ENCODE results near the gene TMEM221. TPM values are rescaled to one million over a fixed set of nuclear protein-coding genes. Genes with fewer than 3 reads are reported as not detected.

Gene TMEM221
- total and polyA plus RNA-seq, 9 of the 15 experiments (the other 6 are each of a cell fraction or from before 2014, with no cell fraction given): 0.06 to 0.35 TPM; not detected in 7

DNA sequence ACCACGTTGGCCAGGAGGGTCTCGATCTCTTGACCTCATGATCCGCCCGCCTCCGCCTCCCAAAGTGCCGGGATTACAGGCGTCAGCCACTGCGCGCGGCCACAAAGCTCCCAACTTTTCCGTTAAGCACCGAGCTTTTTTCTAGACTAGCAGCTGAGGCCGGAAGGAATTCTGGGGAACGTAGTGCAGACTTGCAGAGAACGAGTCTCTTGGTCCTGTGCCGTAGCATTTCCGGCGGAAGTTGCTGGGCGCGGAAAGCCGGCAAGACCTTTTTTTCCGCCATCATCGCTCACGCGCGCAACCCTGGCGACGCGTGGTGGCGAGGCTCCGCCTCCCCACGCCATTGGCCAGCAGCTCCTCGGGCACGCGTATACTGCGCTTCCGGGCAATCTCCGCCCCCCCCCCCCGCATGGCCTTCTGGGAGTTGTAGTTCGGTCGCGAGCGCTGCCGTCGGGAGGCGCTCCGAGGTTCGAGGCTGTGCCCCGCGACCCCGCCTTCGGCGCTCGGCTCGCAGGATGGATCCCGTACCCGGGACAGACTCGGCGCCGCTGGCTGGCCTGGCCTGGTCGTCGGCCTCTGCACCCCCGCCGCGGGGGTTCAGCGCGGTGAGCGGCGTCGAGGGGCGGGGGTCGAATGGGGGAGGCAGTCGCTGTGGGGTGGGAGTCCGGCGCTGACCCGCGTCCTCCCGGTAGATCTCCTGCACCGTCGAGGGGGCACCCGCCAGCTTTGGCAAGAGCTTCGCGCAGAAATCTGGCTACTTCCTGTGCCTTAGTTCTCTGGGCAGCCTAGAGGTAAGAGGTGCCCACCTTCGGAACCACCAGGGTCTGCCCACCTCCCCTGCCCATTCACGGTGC is 28.6 kb downstream of the TMEM221 start, which contains the start of gene MVB12A (continued):
- TF ChIP-seq TEAD2 (tag; IDR thresholded peaks at IDR 0.05) (no peak), EHMT2 (IDR thresholded peaks at IDR 0.05) (no peak), SMARCA4 (IDR thresholded peaks at IDR 0.05) (no peak), ZNF668 (CRISPR knock-in tag; IDR thresholded peaks at IDR 0.05) (no peak), HMGN3 (IDR thresholded peaks at IDR 0.05; ENCODE audit: borderline replicate concordance, extremely low read depth, insufficient read length, low read depth, low read length) (peak; percentile 94), NBN (IDR thresholded peaks at IDR 0.05; ENCODE audit: low read depth) (peak; percentile 59; the same call in 1 of the 2 replicates), U2AF1 (optimal IDR thresholded peaks at IDR 0.05; ENCODE audit: low read depth, low read length) (peak; percentile 22), ZNF444 (CRISPR knock-in tag; IDR thresholded peaks at IDR 0.05) (no peak), SRF (CRISPR knock-in tag; IDR thresholded peaks at IDR 0.05) (no peak; a peak in 1 of 4 replicates), POLR2AphosphoS2 (IDR thresholded peaks at IDR 0.05; ENCODE audit: low read length) (peak; percentile 98), NFIC (IDR thresholded peaks at IDR 0.05) (peak; percentile 93), NFATC3 (IDR thresholded peaks at IDR 0.05) (no peak), TCF7 (IDR thresholded peaks at IDR 0.05; ENCODE audit: borderline replicate concordance) (no peak), SNIP1 (IDR thresholded peaks at IDR 0.05; ENCODE audit: low read depth) (no peak), CHD2 (IDR thresholded peaks at IDR 0.05; ENCODE audit: low read depth, low read length) (no peak; the same call in 1 of the 2 replicates), HNRNPL (IDR thresholded peaks at IDR 0.05; ENCODE audit: low read depth, low read length) (0 out of 2 replicates have a peak, but pooled peaks have one; percentile 40), THRB (CRISPR knock-in tag; conservative IDR thresholded peaks at IDR 0.05) (no peak), ZNF165 (CRISPR knock-in tag; IDR thresholded peaks at IDR 0.05; ENCODE audit: borderline replicate concordance) (no peak), HOXB6 (CRISPR knock-in tag; IDR thresholded peaks at IDR 0.05; ENCODE audit: borderline replicate concordance) (no peak), ZNF830 (CRISPR knock-in tag; IDR thresholded peaks at IDR 0.05) (no peak), ZBTB12 (CRISPR knock-in tag; IDR thresholded peaks at IDR 0.05) (peak; percentile 65), ZBTB5 (IDR thresholded peaks at IDR 0.05) (no peak), RBM14 (IDR thresholded peaks at IDR 0.05; ENCODE audit: borderline replicate concordance, insufficient read depth, low read depth, low read length) (no peak), FOSL1 (tag; conservative IDR thresholded peaks at IDR 0.05) (no peak; the same call in 1 of the 2 replicates)

All from K562 (cell line).